GM21737 (cell line): ENCODE measurements around the gene LMTK3.

ENCODE experiments used
- ATAC-seq: cut with Tn5 transposase; IDR thresholded peaks from one replicate; pipeline ENCODE4 v1.9.1; 2021; ENCODE audit warnings: mild to moderate bottlenecking, moderate library complexity; ENCODE audit not compliant: unreplicated experiment

Gene LMTK3

DNA sequence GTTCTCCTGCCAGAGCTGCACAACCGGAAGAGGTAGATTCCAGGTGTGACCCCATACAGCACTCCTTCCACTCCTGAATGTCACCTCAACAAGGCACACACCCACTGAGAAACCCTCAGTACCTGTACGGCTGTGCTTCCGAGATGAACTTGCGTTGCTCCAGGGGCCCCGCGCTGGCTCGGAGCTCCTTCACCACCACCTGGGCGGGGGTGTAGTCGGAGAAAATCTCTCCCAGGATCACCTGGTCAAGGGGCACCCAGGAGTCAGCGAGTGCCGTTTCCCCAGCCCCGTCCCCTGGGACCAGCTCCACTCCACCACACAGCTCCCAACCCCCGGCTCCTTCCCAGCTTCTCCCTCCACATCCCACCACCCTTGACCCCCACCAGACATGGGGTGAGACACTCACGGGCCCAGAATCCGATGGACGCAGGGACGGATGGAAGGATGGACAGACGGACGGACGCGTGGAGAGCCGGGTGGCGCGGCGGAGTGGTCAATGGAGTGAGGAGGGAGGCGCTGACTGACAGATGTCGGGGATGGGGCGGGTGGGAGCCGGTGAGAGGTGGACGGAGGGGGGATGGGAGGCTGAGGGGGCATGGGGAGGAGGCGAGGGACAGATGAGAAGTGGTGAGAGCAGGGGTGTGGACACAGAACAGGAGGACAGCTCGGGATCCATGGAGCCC is 2.8 kb downstream of the LMTK3 start:
- ATAC-seq: no peak

DNA sequence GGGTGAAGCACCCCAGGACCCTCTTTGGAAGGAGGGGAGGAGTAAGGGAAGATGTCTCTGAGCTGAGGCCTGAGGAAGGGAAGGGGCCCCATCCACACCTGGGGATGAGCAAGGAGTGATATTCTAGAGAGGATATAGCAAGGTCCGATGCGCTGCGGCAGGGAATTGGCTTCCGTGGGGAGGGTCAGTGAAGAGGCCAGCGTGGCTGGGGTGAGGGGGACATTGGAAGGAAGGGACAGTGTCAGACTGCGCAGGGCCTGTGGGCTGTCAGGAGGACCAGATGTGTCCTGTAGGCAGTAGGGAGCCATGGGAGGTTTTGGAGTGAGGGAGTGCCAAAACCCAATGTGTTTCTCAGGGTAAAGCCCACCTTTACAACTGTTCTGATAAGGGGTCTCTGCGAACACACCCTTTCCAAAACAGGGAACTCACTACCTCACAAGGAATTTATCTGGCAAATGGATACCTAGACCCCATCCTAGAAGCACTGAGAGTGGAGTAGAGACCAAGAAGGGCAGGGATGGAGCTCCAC is 3.7 kb downstream of the LMTK3 start:
- no peak for ATAC-seq

DNA sequence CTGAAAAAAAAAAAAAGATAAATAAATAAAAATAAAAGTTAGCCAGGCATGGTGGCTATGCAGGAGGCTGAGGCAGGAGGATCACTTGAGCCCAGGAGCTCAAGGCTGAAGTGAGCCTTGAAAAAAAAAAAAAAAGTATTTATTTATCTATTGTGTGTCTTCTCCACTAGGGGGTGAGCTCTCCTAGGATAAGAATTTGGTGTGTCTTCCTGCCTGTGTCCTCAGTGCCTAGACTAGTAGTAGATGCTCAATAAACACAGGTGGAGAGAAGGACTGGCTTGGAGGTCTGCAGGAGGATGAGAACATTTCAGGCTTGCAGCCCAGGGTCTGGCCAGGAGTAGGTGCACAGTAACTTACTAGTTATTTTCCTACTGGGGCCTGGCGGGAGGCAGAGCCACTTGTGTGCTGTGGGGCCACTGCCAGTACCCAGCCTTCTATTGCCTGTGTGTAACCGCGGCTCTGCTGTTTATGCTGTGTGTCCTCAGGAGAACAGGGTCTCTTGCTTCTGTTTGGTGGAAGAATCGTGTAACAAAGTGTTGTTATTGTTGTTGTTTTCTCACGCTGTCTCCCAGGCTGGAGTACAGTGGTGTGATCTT is 5.4 kb downstream of the LMTK3 start:
- ATAC-seq: no peak

DNA sequence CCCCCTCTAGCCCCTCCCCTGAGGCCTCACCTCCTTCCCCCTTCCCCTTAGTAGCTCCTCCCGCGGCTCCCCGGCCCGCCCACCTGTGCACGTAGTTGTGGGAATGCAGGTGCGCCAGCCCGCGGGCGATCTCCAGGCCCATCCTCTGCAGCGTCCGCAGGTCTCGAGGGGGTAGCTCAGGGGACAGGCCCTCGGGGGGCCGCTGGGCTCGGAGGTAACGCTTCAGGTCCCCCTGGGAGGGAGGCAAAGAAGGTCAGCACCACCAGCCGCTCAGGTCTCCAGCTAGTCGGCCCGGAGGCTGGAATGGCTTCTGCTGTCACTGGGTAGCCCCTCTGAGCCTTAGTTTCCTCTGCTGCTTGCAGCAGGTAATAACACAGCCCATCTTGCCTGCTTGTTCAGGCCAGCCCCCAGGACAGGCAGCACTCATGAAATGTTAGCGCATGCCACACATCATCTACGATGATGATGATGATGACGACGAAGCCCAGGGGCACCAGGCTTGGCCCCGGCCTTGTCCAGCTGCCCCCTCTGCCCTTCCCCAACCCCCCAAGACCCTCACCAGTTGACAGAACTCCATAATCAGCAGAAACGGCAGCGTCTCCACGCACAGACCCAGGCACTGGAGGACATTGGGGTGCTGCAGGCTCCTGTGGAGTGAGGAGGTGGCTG is 9.2 kb downstream of the LMTK3 start:
- no peak for ATAC-seq

DNA sequence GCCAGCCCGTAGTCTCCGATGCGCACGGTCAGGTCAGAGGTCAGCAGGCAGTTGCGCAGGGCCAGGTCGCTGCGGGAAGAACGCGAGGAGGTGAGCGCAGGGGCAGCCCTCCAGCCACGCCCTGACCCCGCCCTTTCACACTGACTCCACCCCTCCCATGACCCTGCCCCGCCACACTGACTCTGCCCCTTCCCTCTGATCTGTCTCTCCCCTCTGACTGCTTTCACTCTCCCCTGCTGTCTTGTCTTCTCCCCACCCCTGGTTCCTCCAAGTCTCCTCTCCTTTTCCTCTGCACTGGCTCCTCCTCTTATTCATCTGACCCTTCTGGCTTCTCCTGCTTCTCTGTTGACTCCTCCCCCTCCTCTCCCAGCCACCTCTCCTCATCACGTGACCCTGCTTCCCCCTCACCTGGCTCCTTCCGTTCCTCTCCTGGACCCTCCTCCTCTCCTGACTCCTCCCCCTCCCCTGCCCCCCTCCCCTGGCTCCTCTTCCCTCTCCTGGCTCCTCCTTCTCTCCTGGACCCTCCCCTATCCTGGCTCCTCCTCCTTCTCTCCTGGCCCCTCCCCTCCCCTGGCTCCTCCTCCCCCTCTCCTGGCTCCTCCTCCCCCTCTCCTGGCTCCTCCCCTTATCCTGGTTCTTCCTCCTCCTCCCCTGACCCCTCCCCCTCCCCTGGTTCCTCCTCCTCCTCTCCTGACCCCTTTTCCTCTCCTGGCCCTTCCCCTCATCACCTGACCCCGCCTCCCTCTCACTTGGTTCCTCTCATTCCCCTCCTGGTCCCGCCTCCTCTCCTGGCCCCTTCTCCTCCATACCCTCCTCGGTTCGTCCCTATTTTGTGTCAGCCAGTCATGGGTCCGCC is 9.9 kb downstream of the LMTK3 start:
- no peak for ATAC-seq

DNA sequence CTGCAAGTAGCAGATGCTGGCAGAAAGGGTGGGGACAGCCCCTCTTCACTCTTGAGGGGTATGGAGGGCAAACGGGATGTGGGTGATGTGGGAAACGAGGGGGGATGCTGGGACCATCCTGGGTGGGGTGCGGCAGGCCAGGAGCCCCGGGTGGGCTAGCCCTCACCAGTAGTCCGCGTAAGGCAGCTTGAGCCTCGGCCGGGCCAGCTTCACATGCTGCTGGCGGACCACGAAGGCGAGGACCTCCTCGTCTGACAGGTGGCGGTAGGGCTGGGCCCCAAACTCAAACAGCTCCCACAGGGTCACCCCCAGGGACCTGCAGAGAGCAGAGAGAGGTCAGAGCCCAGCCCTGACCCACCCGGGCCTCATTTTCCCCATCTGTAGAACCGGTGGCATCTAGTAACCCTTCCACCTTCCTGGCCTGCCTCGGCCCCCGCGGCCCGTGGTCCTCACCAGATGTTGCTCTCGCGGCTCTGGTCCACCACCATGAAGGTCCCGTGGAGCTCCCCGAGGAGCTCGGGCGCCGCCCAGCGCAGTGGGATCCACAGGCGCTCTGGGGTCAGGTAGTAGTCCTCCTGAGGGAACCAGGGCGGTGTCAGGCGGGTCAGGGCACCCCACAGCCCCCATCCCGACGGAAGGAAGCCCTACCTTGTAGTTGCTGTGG is 10.7 kb downstream of the LMTK3 start:
- ATAC-seq: no peak

DNA sequence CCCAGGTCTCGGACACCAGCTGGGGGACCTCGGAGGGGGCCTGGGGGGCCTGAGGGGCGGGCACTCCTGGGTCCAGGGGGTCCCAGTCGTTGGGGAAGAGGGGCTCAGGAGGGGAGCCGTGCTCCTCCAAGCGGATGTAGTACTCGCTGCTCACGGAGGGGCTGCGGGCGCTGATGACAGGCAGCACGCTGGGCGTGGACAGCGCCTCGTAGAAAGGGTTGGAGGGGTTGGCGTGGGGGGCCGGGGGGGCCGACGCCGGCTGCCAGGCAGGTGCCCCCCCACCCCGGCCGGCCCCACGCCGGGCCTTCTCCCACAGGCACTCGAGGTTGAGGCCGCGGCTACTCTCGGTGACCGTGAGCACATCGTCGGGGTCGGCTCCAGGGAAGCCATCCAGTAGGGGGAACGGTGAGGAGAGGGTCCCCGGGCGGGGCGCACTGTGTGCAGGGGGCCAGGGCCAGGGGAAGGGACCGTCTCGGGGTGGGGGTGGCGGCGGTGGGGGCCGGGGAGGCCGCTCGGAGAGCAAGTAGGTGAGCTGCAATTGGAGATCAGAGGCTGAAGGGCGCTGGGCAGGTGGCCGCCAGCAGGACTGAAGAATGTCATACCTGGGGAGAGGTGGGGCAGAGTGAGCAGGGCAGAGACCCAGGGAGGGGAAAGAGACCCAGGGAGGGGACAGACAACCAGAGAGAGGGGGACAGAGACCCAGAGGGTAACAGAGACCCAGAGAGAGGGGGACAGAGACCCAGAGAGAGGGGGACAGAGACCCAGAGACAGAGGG is 12.1 kb downstream of the LMTK3 start:
- no peak for ATAC-seq

DNA sequence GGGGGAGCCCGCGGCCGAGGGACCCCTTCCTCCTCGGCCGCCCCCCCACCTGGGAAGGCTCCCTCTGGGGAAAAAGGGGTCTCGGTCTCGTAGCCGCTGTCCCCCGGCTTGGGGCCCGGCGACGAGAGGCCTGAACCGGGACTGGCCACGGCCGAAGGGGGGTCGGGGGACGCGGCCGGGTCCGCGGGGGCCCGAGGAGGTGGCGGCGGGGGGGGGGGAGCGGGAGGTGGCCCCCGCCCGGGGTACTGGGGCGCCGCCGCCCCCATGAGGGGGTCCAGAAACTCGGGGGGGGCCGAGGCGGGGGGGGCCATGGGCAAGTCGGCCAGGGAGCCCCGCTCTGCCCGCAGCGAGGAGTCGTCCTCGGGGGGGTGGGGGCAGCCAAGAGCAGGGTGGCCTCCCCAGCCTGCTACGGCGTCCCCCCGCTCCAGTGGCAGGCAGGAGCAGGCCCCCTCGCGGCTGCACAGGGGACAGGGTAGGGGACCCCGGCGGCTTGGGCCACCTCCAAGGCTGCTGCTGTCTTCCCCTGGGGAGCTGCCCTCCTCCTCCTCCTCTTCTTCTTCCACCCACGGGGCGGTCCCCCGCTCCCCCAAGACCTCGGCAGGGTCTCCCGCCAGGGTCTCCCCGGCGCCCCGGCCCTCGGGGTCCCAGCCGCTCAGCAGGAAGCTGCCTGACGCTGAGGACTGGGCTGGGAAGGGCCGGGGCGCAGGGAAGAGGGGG is 12.9 kb downstream of the LMTK3 start:
- ATAC-seq: no peak

DNA sequence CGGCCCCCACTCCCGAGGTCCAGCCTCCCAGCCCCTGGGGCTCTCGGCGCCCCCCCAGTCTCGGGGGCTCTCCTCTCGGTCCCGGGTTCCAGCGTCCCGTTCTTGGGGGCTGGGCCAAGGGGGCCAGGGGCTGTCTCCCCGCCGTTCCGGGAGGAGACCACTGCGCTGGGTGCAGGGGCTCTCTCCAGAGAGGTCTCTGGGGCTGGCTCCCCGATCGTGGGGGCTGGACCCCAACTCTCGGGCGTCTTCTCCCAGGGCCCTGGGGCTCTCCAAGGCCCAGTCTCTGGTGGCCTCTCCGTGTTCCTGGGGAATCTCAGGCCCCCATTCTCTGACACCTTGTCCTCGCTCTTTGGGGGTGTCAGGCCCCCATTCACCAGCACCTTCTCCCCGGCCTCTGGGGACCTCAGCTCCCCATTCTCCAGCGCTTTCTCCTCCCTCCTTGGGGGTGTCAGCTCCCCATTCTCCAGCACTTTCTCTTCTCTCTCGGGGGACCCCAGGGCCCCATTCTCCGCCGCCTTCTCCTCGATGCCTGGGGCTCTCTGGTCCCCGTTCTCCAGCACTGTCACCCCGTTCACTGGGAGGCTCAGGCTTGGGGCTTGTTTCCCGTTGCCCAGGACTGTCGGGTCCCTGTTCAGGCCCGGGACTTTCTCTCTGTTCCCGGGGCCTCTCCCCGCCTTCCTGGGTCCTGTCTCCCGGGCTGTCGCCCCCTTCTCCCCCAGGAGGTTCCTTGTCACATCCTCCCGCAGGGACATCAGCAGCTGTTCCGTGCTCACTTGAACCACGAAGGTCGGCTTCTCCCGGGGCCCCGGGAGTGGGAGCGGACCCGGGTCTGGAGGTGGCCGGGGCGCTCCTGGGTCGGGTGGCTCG is 13.7 kb downstream of the LMTK3 start:
- ATAC-seq: no peak

DNA sequence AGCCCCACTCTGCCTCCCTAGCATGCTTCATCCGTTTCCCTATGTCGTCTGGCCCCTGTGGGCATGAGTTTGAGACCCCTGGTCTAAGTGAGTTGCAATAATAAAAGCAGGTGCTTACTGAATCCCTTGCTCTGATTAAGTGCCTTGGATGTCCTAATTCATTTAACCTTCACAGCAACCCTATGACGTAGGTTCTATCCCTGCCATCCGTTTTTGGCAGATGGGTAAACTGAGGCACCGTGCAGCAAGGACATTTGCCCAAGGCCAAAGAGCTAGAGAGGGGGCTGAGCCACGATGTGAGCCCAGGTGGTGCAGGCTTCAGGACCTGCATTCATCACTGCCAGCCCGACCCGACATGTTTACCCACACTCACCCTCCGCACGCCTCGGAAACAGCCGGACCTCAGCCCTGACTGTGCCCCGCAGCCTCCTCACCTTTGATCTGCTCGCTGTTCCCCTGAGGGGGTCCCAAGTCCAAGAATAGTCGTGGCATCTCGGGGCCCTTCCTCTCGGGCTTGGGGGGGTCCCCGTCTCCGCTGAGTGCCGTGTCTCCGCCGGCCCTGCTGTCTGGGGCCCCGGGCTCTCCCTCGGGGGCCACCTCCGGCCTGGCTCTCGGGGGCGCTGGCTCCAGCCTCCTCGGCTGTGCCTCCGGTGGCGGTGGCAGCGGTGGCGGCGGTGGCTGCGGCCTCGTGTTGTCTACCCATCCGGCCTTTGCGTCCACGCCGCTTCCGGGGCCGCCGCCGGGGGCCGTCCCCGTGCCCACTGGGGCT is 14.5 kb downstream of the LMTK3 start:
- no peak for ATAC-seq

DNA sequence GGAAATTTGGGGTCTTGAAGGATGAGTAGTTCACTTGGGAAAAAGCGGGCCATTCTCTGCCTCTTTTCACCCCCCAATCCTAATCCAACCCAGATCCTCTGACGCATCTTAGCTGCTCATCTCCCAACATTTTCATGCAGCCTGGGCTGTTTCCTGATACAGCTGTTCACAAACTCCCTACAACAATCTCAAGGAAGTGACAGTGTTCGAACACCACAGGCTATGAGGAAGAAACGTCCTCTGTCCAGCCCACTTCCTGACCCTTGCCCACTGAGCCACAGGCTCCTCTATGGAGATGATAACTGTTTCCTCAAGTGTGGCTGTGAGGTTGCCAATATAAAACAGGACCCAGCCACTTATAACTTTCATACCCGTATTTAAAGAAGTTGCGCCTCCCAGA is 16.2 kb downstream of the LMTK3 start:
- ATAC-seq: no peak

DNA sequence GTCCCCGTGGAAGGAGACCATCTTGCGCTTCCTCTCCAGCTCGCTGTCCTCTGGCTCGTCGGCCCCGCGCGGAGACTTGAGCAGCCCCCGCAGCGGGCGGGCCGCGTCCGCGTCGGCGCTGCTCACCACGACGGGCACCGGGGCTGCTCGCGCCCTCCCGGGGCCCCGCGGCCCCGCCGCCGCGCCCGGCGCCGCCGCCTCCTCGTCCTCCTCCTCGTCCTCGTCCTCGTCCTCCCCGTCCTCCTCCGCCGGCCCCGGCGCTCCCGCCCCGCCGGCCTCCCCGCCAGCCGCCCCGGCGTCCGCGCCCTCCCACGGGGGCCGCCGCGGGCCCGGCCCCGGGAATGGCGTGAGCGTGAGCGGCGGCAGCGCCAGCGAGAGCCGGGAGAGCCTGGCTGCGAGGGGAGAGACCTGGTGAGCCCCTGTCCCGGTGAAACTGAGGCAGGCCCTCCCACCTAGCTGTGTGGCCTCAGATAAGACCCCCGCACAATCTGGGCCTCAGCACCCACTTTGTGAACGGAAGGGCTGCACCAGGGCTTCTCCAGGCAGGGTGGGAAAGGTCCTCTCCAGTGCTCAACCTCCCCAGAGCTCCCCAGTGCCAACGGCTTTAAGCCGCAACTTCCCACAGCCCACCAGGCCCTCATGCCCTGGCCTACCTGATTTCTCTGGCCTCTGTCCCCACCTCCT is 17.8 kb downstream of the LMTK3 start:
- ATAC-seq: no peak

DNA sequence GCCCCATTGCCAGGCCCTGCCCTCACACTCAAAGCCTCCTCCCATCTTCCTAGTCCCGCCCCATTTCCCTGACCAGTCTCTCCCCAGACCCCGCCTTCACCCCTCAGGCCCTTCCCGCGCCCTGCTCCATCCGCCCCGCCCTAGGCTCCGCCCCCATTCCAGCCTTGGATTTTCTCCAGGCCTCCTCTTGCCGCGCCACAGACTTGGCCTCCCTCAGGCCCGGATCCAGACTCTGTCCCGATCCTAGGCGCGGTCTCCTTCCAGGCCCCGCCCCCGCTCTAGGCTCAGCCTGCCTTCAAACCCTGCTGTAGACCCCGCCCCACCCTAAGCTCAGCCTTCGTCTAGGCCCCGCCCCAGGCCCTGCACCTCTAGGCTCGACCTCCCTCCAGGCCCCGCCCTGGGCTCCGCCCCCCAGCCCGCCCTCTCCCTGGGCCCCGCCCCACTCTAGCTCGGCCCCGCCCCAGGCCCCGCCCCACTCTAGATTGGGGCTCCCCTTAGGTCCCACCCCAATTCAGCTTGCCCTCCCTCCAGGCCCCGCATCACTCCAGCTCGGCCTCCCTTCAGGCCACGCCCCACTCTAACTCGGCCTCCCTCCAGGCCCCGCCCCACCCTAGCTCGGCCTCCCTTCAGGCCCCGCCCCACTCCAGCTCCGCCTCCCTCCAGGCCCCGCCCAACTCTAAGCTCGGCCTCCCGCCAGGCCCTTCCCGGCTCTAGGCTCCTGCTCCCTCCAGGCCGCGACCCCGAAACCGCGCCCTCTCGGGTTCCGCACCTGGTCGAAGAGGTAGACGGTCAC is 18.5 kb downstream of the LMTK3 start:
- ATAC-seq: peak; percentile 54

DNA sequence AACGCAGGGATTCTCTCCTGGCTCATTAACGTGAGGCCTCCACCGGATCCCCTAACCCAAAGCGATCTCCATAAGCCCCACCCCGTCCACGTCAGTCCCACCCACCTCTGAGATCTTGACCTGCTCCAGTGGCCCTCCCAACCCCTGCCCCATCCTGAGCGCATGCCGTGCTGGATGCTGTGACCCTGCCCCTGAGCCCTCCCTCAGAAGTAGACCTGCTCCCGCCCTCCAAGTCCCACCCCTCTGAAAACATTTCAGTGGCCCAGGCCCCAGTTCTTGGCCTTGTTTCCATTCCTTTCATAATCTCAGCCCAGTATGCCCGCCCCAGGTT is 19.9 kb downstream of the LMTK3 start:
- ATAC-seq: no peak

DNA sequence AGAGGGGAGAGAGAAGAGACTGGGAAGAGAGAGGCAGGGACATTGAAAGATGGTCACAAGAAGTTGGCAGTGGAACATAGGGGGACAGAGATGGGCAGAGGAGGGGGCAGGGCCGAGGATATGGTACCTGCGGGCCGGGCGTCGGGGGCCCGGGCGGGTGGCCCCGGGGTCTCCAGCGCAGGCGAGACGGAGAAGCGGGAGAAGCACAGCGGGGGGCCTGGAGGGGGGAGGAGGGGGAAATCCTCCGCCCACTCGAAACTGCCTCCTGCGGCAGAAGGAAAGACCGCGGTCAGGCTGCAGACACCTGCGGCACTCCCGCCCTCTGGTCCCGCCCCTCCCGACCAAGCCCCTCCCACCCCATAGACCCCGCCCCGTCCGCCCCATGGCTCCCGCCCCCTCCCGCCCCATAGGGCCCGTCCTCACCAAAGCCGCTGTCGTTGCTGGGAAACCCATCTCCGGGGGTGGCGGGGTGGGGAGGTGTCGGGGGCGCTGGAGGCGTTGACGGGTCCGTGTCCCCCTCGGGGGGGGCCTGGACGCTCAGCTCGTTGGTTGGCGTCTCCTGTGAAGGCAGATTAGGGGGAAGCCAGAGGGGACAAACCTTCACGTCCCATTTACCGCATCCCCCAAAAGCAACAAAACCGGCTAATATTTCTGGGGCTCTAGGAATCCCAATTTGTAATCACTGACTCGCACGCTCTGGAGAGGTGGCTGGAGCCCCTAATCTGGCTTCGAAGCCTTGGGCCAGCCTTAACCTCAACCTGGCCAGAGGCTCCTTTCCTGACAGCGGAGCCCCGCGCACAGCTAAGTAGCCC is 20.4 kb downstream of the LMTK3 start:
- no peak for ATAC-seq
